B cell (primary cell): ENCODE results near the gene AMDHD2. TPM values are rescaled to one million over a fixed set of nuclear protein-coding genes. Genes with fewer than 3 reads are reported as not detected.

Source experiments
- ATAC-seq: fragments of 200-7000 bp; cut with Tn5 transposase; one replicate; pipeline ENCODE4 v1.10.0; 2021; ENCODE audit warnings: low read depth, mild to moderate bottlenecking, moderate number of reproducible peaks, moderate library complexity
- CTCF ChIA-PET: fragments of 350-600 bp; sonication (Branson Sonifier 250); formaldehyde crosslinking; loops from one replicate; lab custom pipeline; 2021; ENCODE audit warnings: antibody characterized with exemption, inconsistent platforms; lab: Charles Lee
- POLR2A ChIA-PET: fragments of 350-600 bp; sonication (Branson Sonifier 250); formaldehyde crosslinking; loops from one replicate; lab custom pipeline; 2021; ENCODE audit warnings: antibody characterized with exemption; lab: Charles Lee
- DNase-seq: peaks from one replicate; pipeline ENCODE4 v3.0.0; 2013
- H2AFZ ChIP-seq: 2 replicates; pipeline ENCODE4 v1.6.1; 2012; ENCODE audit warnings: mild to moderate bottlenecking, low read depth, low read length; ENCODE audit not compliant: insufficient read depth, poor library complexity, severe bottlenecking
- H3K27ac ChIP-seq, 2 donors: 1 replicate in 1 of 2; 2 replicates in 1 of 2; pipeline ENCODE4 v1.5.1; 2012 to 2013; ENCODE audit warnings: low read length in 2 of 2, mild to moderate bottlenecking in 2 of 2, moderate library complexity in 1 of 2
- H3K27me3 ChIP-seq, 4 experiments: fragments of 200-600 bp in 1 of 4; sonication (generic) in 1 of 4; replicated peaks in 1 of 4; 1 replicate in 2 of 4; 2 replicates in 2 of 4; pipeline versions ENCODE4 v1.6.1 to v1.7.0; 2013 to 2016; ENCODE audit warnings: low read length in 3 of 4, mild to moderate bottlenecking in 2 of 4, mixed read lengths in 1 of 4, moderate library complexity in 1 of 4; ENCODE audit not compliant: insufficient read depth in 4 of 4, control insufficient read depth in 3 of 4; ENCODE audit errors: control extremely low read depth in 1 of 4
- H3K36me3 ChIP-seq, 2 experiments: replicated peaks in 1 of 2; 1 replicate in 1 of 2; 2 replicates in 1 of 2; pipeline versions ENCODE4 v1.6.1 to v1.7.1; 2013; ENCODE audit warnings: low read length in 1 of 2; ENCODE audit not compliant: insufficient read depth in 2 of 2, control insufficient read depth in 1 of 2; ENCODE audit errors: control extremely low read depth in 1 of 2, extremely low read depth in 1 of 2
- H3K4me1 ChIP-seq, 2 donors: fragments of 200-600 bp in 1 of 2; sonication (generic) in 1 of 2; 1 replicate in 1 of 2; 2 replicates in 1 of 2; pipeline versions ENCODE4 v1.5.1 to v1.6.1; 2013 to 2017; ENCODE audit warnings: low read length in 2 of 2; ENCODE audit not compliant: control insufficient read depth in 2 of 2, insufficient read depth in 2 of 2
- H3K4me2 ChIP-seq: replicated peaks from 2 replicates; pipeline ENCODE3; 2012; ENCODE audit warnings: mild to moderate bottlenecking, low read depth, low read length; ENCODE audit not compliant: poor library complexity, severe bottlenecking
- H3K4me3 ChIP-seq, 5 experiments: fragments of 200-600 bp in 1 of 5; sonication (generic) in 1 of 5; 1 replicate in 3 of 5; 2 replicates in 2 of 5; pipeline versions ENCODE4 v1.5.1 to v1.7.0; 2011 to 2016; ENCODE audit warnings: low read length in 4 of 5, mild to moderate bottlenecking in 4 of 5, low read depth in 2 of 5, control low read depth in 1 of 5, moderate library complexity in 1 of 5; ENCODE audit not compliant: insufficient read depth in 1 of 5; ENCODE audit errors: control extremely low read depth in 1 of 5, extremely low read depth in 1 of 5
- H3K79me2 ChIP-seq: fragments of 200-600 bp; sonication (generic); one replicate; pipeline ENCODE4 v1.6.0; 2016; ENCODE audit warnings: low read length; ENCODE audit not compliant: control insufficient read depth, insufficient read depth
- H3K9ac ChIP-seq: fragments of 200-600 bp; sonication (generic); 2 replicates; pipeline ENCODE4 v1.6.1; 2017; ENCODE audit warnings: mild to moderate bottlenecking, low read length, moderate library complexity
- H3K9me3 ChIP-seq, 3 donors: one replicate each; pipeline versions ENCODE4 v1.6.1 to v1.7.1; 2013; ENCODE audit warnings: low read length in 2 of 3; ENCODE audit not compliant: control insufficient read depth in 2 of 3, insufficient read depth in 1 of 3; ENCODE audit errors: control extremely low read depth in 1 of 3
- H4K20me1 ChIP-seq: 2 replicates; pipeline ENCODE4 v1.6.0; 2012; ENCODE audit warnings: mild to moderate bottlenecking, low read length; ENCODE audit not compliant: insufficient read depth, control insufficient read depth, poor library complexity, severe bottlenecking
- H3K27ac Mint-ChIP-seq: one replicate; pipeline ENCODE4 v1.8.0; 2021; ENCODE audit warnings: mixed read lengths
- H3K27me3 Mint-ChIP-seq: one replicate; pipeline ENCODE4 v1.8.0; 2021; ENCODE audit warnings: mixed read lengths
- H3K4me1 Mint-ChIP-seq: one replicate; pipeline ENCODE4 v1.8.0; 2021; ENCODE audit warnings: mixed read lengths
- H3K4me3 Mint-ChIP-seq: one replicate; pipeline ENCODE4 v1.8.0; 2021; ENCODE audit warnings: mixed read lengths
- H3K9me3 Mint-ChIP-seq: one replicate; pipeline ENCODE4 v1.8.0; 2022; ENCODE audit warnings: mixed read lengths; ENCODE audit not compliant: insufficient read depth
- EZH2 ChIP-seq: IDR thresholded peaks from 2 replicates; pipeline ENCODE4 v1.6.1; 2012; ENCODE audit warnings: borderline replicate concordance, low read depth, mild to moderate bottlenecking, moderate library complexity, low read length; ENCODE audit not compliant: insufficient read depth, poor library complexity, severe bottlenecking
- WGBS: methylation state at CpG from one replicate; pipeline ENCODE4 v1.1.5; 2013; ENCODE audit warnings: missing lambda C conversion rate; ENCODE audit not compliant: insufficient coverage; 5-methylcytosine and 5-hydroxymethylcytosine counted together
- intact Hi-C: fragments of 100-400 bp; cut with micrococcal nuclease; formaldehyde crosslinking; loops from one replicate; pipeline ENCODE4 v1.10.0; 2022
- polyA plus RNA-seq: library from polyadenylated mRNA; depleted of rRNA; stranded (reverse); fragments of >200 nt; gene quantifications from 2 replicates; pipeline ENCODE4 v1.2.3, GENCODE V29; 2012
- total RNA-seq, 2 donors: library from RNA; stranded (reverse); fragments of 120-200 nt in 1 of 2; gene quantifications; 1 replicate in 1 of 2; 2 replicates in 1 of 2; pipeline versions ENCODE4 v1.2.3 to v1.2.4, GENCODE V29; 2013 to 2022
- TF ChIP-seq, protein P1 (sequence below): fragments of 200-600 bp; IDR thresholded peaks from one replicate; pipeline ENCODE4 v1.8.0; 2022; ENCODE audit warnings: antibody characterized with exemption, mild to moderate bottlenecking

The AMDHD2 gene
- total and polyA plus RNA-seq, 2 donors (not counting 1 experiment from before 2014, with no cell fraction given), result 133 to 209 TPM

DNA sequence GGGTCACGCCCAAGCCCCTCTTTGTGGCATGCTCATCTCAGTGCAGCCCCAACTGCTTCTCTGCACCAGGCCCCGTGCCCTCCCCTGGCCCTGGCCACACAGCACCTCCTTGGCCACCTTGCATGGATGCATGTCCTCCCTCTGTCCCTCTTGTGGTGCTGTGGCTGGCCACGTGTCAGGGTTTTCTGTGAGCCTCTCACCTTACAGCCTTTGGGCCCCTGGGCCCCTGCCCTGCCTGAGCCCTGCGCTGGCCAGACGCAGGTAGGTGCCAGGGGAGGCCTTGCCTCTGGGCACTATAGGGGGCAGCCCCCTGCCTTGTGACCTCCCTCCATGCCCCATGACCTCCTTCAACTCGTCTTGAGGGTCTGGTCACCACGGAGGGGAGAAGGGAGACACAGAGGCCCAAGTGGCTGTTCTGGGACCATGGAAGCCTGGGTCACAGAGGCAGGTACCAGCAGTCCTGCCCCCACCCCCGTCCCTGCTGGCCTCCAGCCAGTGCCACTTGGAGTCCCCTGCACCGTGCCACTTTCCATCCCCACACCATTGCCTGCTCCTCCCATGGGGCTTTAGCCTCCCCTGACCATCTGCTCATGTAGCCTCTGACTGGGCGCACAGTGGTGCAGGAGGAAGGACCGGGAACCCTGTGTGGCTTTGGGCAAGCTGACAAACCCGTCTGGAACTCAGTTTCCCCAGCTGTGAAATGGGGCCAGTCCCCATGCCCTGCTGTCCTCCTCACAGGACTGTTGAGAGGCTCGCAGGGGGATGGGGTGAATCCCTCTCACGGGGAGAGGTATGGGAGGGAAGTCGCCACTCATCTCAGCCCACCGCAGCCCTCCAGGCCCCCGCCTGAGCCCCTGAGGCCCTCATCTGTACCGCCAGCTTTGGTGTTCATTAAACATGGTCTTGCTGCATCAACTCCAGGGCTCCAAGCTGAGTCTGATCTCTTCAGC is 17.9 kb upstream of the AMDHD2 start:
- Mint-ChIP-seq H3K4me3 (no peak overlapping the region), H3K27ac (no peak overlapping the region)

More for the DNA sequence above, 17.9 kb upstream of the AMDHD2 start:
- no peak overlapping the region for H2AFZ ChIP-seq
- H3K4me2 ChIP-seq, result no peak overlapping the region
- Mint-ChIP-seq H3K4me1 (peaks cover 19% of the 10 kb centered on the region), H3K9me3 (no peaks in the 10 kb centered on the region), H3K27me3 (no peaks in the 10 kb centered on the region)
- intact Hi-C loops, result loop anchor here (10.0 kb wide), 1 partner anchor 477 kb away; the partner anchor contains the start of gene NHERF2
- ChIA-PET POLR2A (interaction anchor here (1.3 kb wide), 1 partner anchor 308 kb away, joined by 3 read pairs; no protein-coding TSS in a partner anchor), CTCF (interaction anchor here (0.6 to 3.0 kb wide), 20 partner anchors 11 to 479 kb away, joined by 3 to 41 read pairs (median 5); partner anchors contain the start of genes ABCA3, AMDHD2, ATP6V0C and CEMP1)
- no peaks in the 10 kb centered on the region for H3K27me3 ChIP-seq
- H3K36me3 ChIP-seq, result no peaks in the 10 kb centered on the region
- peaks cover 22% of the 10 kb centered on the region for H3K79me2 ChIP-seq
- DNase-seq (no peak), ATAC-seq (no peak)
- no peak for TF ChIP-seq EZH2
- TF ChIP-seq, protein P1, sequence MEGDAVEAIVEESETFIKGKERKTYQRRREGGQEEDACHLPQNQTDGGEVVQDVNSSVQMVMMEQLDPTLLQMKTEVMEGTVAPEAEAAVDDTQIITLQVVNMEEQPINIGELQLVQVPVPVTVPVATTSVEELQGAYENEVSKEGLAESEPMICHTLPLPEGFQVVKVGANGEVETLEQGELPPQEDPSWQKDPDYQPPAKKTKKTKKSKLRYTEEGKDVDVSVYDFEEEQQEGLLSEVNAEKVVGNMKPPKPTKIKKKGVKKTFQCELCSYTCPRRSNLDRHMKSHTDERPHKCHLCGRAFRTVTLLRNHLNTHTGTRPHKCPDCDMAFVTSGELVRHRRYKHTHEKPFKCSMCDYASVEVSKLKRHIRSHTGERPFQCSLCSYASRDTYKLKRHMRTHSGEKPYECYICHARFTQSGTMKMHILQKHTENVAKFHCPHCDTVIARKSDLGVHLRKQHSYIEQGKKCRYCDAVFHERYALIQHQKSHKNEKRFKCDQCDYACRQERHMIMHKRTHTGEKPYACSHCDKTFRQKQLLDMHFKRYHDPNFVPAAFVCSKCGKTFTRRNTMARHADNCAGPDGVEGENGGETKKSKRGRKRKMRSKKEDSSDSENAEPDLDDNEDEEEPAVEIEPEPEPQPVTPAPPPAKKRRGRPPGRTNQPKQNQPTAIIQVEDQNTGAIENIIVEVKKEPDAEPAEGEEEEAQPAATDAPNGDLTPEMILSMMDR, result no peak
- no peak overlapping the region for H3K27ac ChIP-seq
- H3K4me1 ChIP-seq, result peaks cover 9 to 19% of the 10 kb centered on the region in 2 donors
- no peak overlapping the region for H3K9ac ChIP-seq
- no peak overlapping the region for H3K4me3 ChIP-seq
- H4K20me1 ChIP-seq, result no peaks in the 10 kb centered on the region
- WGBS, result 91% methylated on average over 18 of the region's 18 CpGs
- no peaks in the 10 kb centered on the region for H3K9me3 ChIP-seq
